ENCODE results near the gene ARHGAP20.

Gene ARHGAP20

DNA sequence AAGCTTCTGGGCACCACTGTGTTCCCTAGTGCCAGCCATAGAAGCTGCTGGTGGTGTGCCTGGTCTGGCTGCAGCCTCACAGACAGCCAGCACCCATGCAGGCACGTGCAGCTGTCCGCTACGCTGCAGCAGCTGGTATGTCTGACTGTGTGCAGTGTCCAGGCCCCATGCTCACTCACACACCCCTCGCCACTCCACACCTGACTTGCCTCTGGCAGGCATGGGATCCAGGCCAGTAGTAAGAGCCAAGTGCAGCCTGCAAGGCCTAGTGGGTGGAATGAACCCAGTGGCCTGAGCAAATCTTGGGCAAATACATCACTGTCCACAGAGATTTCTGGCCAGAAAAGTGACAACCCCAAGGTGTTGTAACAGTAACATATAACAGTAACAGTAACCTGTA lies 111.9 kb downstream of the ARHGAP20 start:
- TF ChIP-seq, protein P1, sequence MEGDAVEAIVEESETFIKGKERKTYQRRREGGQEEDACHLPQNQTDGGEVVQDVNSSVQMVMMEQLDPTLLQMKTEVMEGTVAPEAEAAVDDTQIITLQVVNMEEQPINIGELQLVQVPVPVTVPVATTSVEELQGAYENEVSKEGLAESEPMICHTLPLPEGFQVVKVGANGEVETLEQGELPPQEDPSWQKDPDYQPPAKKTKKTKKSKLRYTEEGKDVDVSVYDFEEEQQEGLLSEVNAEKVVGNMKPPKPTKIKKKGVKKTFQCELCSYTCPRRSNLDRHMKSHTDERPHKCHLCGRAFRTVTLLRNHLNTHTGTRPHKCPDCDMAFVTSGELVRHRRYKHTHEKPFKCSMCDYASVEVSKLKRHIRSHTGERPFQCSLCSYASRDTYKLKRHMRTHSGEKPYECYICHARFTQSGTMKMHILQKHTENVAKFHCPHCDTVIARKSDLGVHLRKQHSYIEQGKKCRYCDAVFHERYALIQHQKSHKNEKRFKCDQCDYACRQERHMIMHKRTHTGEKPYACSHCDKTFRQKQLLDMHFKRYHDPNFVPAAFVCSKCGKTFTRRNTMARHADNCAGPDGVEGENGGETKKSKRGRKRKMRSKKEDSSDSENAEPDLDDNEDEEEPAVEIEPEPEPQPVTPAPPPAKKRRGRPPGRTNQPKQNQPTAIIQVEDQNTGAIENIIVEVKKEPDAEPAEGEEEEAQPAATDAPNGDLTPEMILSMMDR (IDR thresholded peaks at IDR 0.05): no peak

DNA sequence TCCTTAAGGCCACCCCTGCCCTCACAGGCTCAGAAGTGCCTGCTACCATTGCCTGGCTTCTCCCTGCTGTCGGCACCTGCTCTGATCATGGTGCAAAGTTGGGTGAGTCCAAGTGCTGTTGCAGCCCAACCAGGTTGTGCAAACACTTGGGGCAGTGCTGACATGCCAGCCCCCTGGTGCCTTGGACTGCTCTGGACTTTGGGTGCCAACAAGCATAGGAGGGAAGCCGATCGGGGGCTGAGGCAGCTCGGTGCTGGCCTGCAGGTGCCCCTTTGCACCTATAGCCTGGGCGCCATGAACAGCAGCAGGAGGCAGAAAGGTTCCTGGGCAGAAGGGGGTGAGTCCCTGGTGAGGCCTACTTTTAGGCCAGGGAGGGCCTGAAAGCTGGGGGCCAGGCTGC lies 113.0 kb downstream of the ARHGAP20 start:
- TF ChIP-seq, protein P1 (IDR thresholded peaks at IDR 0.05): no peak

DNA sequence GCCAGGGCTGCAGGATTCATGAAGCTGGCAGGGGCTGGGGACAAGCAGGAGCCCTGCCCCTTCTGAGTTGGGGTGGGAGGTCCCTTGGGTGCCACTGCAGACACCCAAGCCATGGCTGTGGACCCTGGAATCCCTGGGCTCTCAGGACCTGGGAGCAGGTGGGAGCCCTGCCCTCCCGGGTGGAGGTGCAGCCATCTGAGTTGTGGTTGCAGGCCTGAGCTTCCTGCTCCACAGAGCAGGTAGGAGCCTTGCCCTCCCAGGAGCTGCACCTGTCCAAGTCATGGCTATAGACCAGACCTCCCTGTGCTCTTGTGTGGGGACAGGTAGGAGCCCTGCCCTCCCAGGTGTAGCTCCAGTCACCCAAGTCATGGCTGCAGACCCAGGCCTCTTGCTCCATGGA lies 113.5 kb downstream of the ARHGAP20 start:
- TF ChIP-seq, protein P1 (IDR thresholded peaks at IDR 0.05): no peak

DNA sequence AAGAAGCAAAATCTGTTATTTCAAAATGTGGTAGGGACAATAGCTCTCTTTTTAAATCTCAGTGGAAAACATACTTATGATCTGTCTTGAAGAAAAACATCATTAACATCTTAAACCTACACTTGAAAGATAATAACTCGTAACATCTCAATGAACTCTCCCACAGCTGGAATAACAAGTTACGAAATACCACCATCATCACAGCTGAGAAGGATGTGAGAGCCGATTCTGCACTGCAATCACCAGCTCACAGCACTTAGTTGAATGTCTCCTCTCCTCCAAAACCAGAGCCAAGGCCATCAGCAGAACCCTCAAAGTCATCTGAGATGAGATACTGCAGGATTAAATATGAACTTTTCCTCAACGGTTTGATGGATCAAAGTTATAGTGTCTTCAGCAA lies 124.3 kb downstream of the ARHGAP20 start:
- TF ChIP-seq, protein P1 (IDR thresholded peaks at IDR 0.05): no peak

DNA sequence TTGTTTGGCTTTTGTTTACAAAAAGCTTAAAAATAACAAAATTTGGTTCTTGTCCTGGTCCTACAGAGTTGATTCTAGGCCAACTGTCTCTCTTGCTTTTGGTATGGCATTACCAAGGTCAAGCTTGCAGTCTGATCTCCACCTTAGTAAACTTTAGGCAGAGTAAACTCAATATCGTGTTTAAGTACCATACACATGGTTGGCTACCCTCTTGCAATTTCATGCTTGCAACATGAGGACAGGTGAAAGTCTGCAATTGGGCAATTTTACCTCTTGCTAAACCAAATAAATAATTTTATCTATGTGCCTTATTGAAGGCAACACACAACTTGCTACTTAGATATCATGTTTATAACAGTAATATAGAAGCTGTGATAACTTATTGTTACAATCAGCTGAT lies 125.1 kb downstream of the ARHGAP20 start:
- TF ChIP-seq, protein P1 (IDR thresholded peaks at IDR 0.05): no peak

DNA sequence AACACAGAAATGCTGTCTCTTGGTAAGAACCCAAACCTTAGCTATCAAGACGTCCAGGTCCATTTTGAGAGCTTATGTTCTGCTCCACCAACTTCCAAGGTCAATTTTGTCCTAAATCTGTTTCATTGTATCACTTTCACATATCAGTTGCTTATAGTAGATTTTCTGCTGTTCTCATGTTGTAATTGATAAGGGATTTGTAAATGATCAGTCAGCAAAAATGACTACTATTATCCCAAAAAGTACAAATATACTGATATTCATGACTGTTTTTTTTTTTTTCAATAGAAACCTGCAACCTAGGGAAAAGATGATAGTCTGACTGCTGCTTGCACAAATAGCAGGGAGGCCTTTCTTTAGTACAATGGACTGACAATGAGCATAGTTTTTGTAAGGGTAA lies 128.1 kb downstream of the ARHGAP20 start:
- TF ChIP-seq, protein P1 (IDR thresholded peaks at IDR 0.05): no peak

DNA sequence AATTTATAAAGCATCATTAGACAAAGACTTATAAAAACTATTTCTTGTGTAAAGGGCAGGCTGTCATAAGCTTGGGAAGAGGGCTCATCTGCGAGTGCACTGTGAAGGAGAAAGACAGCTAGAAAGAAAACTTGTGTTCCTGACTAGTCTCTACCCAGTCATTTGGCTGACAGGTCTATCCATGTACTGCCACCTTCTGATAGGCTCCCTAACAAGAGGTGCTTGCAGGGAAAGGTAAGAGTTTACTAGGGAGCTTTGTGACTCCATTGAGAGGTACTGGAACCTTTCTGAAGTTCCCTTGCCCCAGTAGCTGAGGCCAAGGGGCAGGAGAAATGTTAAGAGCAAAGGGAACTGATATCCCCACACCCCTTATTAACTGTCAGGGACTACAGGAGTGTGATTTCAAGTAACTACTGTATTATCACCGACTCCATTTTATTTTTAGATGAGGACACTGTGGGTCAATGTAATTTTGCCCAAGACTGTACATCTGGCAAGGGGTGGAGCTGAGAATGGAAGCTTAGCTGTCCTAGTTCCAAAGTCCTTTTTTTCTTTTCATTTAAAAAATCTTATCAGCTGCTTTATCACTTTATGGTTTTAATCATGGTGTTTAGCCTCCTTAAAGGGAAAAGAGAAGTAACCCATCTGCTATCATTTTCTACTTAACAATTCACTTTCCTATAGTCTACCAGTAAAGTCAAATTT lies 129.4 kb downstream of the ARHGAP20 start:
- TF ChIP-seq, protein P1 (IDR thresholded peaks at IDR 0.05): no peak

DNA sequence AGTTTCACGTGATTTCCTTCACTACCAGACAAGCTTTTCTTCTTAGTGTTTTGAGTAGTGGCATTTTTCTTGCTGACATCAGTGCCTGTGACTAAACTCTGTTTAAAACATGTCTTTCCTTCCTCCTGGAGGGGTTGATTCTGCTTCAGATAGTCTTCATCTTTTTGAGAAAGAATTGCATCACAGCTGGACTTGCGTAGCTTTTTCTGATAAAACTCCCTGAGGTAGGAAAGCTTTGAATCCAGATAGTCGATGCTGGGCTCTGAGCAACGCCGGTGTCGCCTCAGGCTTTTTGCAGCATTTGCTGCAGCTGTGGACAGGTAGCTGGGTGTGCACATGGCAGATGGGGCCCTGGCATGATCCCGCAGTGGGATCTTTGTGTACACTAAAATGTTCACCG lies 131.7 kb downstream of the ARHGAP20 start:
- TF ChIP-seq, protein P1 (IDR thresholded peaks at IDR 0.05): no peak
